WTC11 (cell line): ENCODE measurements around the gene SLC9C1.

Experiments
- ATF3 ChIP-seq: sonication (generic); formaldehyde crosslinking; conservative IDR thresholded peaks from 2 replicates; pipeline ENCODE4 v1.8.1; 2022; ENCODE audit warnings: mild to moderate bottlenecking, missing genetic modification reagents
- CTCF ChIP-seq: fragments of 200-600 bp; IDR thresholded peaks from 2 replicates; pipeline ENCODE4 v1.8.0; 2022; ENCODE audit warnings: antibody characterized with exemption
- ELF4 ChIP-seq: sonication (generic); formaldehyde crosslinking; IDR thresholded peaks from 2 replicates; pipeline ENCODE4 v1.8.1; 2022; ENCODE audit warnings: low read depth, mild to moderate bottlenecking, moderate library complexity, missing genetic modification reagents
- GRHL2 ChIP-seq: fragments of 250-450 bp; sonication (Bioruptor Pico); IDR thresholded peaks from 2 replicates; pipeline ENCODE4 v1.8.0; 2022; ENCODE audit warnings: mild to moderate bottlenecking, moderate library complexity; ENCODE audit not compliant: insufficient replicate concordance, severe bottlenecking
- JAZF1 ChIP-seq: fragments of 250-450 bp; sonication (Bioruptor Pico); IDR thresholded peaks from 2 replicates; pipeline ENCODE4 v1.9.0; 2021; ENCODE audit warnings: moderate library complexity, mild to moderate bottlenecking, inconsistent platforms
- NR1H2 ChIP-seq: sonication (generic); formaldehyde crosslinking; IDR thresholded peaks from 2 replicates; pipeline ENCODE4 v1.9.0; 2021; ENCODE audit warnings: mild to moderate bottlenecking, moderate library complexity, missing genetic modification reagents
- NR3C1 ChIP-seq: sonication (generic); formaldehyde crosslinking; conservative IDR thresholded peaks from 2 replicates; pipeline ENCODE4 v1.8.1; 2023; ENCODE audit warnings: low read depth, mild to moderate bottlenecking, missing genetic modification reagents
- RELA ChIP-seq: sonication (generic); formaldehyde crosslinking; IDR thresholded peaks from 2 replicates; pipeline ENCODE4 v1.8.1; 2022; ENCODE audit warnings: missing genetic modification reagents, mild to moderate bottlenecking, borderline replicate concordance
- USF2 ChIP-seq: sonication (generic); formaldehyde crosslinking; IDR thresholded peaks from 2 replicates; pipeline ENCODE4 v1.8.1; 2023; ENCODE audit warnings: mild to moderate bottlenecking, missing genetic modification reagents, moderate library complexity
- ZBTB43 ChIP-seq: sonication (generic); formaldehyde crosslinking; IDR thresholded peaks from 2 replicates; pipeline ENCODE4 v1.8.1; 2023; ENCODE audit warnings: mild to moderate bottlenecking, missing genetic modification reagents
- TF ChIP-seq, protein P1 (sequence below): sonication (generic); formaldehyde crosslinking; IDR thresholded peaks from 2 replicates; pipeline ENCODE4 v1.8.0; 2022; ENCODE audit warnings: missing genetic modification reagents

DNA sequence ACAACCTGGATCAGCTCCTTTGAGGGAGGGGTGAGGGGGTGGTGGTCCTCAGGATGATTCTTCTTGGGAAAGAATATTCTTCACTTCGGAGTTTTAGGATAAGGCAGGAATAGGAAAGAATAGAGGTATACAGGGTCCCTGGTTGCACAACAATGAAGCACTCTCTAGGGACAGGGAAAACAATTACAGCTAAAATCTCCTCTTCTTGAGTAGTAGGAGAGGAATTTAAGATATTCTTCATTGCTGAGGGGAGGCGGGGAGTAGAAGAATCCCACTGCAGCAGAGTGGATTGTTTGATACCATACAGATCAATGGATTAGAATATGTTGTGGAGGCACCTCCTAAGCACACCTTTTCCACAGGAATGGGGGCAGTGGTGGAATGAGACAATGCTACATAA lies 20.5 kb downstream of the SLC9C1 start:
- TF ChIP-seq CTCF (no peak), JAZF1 (no peak), NR3C1 (CRISPR knock-in tag) (no peak), RELA (CRISPR knock-in tag) (no peak), GRHL2 (CRISPR knock-in tag) (no peak), ATF3 (no peak), USF2 (CRISPR knock-in tag) (no peak), ELF4 (no peak), ZBTB43 (CRISPR knock-in tag) (no peak), NR1H2 (CRISPR knock-in tag) (no peak)
- TF ChIP-seq, protein P1, sequence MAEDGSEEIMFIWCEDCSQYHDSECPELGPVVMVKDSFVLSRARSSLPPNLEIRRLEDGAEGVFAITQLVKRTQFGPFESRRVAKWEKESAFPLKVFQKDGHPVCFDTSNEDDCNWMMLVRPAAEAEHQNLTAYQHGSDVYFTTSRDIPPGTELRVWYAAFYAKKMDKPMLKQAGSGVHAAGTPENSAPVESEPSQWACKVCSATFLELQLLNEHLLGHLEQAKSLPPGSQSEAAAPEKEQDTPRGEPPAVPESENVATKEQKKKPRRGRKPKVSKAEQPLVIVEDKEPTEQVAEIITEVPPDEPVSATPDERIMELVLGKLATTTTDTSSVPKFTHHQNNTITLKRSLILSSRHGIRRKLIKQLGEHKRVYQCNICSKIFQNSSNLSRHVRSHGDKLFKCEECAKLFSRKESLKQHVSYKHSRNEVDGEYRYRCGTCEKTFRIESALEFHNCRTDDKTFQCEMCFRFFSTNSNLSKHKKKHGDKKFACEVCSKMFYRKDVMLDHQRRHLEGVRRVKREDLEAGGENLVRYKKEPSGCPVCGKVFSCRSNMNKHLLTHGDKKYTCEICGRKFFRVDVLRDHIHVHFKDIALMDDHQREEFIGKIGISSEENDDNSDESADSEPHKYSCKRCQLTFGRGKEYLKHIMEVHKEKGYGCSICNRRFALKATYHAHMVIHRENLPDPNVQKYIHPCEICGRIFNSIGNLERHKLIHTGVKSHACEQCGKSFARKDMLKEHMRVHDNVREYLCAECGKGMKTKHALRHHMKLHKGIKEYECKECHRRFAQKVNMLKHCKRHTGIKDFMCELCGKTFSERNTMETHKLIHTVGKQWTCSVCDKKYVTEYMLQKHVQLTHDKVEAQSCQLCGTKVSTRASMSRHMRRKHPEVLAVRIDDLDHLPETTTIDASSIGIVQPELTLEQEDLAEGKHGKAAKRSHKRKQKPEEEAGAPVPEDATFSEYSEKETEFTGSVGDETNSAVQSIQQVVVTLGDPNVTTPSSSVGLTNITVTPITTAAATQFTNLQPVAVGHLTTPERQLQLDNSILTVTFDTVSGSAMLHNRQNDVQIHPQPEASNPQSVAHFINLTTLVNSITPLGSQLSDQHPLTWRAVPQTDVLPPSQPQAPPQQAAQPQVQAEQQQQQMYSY (CRISPR knock-in tag), result no peak
